CD14-positive monocyte (primary cell): ENCODE results near the gene INF2. TPM values are rescaled to one million over a fixed set of nuclear protein-coding genes. Genes with fewer than 3 reads are reported as not detected.

Source experiments
- DNase-seq, 3 donors: peaks; one replicate each; pipeline ENCODE4 v3.0.0-alpha.2; 2011 to 2022
- H2AFZ ChIP-seq: 2 replicates; pipeline ENCODE4 v1.6.0; 2012; ENCODE audit warnings: mild to moderate bottlenecking, low read depth, low read length, inconsistent platforms; ENCODE audit not compliant: insufficient read depth, poor library complexity, severe bottlenecking
- H3K27ac ChIP-seq, 2 donors: 1 replicate in 1 of 2; 2 replicates in 1 of 2; pipeline ENCODE4 v1.5.1; 2012 to 2013; ENCODE audit warnings: low read length in 2 of 2, control low read depth in 1 of 2, inconsistent platforms in 1 of 2, low read depth in 1 of 2, mild to moderate bottlenecking in 1 of 2
- H3K27me3 ChIP-seq, 2 donors: one replicate each; pipeline versions ENCODE4 v1.6.0 to v1.6.1; 2011 to 2013; ENCODE audit warnings: low read length in 2 of 2; ENCODE audit not compliant: control insufficient read depth in 2 of 2, insufficient read depth in 2 of 2
- H3K36me3 ChIP-seq, 2 donors: replicated peaks in 1 of 2; 1 replicate in 1 of 2; 2 replicates in 1 of 2; pipeline versions ENCODE4 v1.5.1 to v1.6.1; 2012 to 2013; ENCODE audit warnings: low read length in 2 of 2, control low read depth in 1 of 2, inconsistent platforms in 1 of 2, mild to moderate bottlenecking in 1 of 2; ENCODE audit not compliant: insufficient read depth in 2 of 2, control insufficient read depth in 1 of 2
- H3K4me1 ChIP-seq, 2 donors: 1 replicate in 1 of 2; 2 replicates in 1 of 2; pipeline versions ENCODE4 v1.5.1 to v1.6.1; 2012 to 2013; ENCODE audit warnings: low read length in 2 of 2, control low read depth in 1 of 2, inconsistent platforms in 1 of 2, mild to moderate bottlenecking in 1 of 2, moderate library complexity in 1 of 2; ENCODE audit not compliant: insufficient read depth in 2 of 2, control insufficient read depth in 1 of 2
- H3K4me2 ChIP-seq: replicated peaks from 2 replicates; pipeline ENCODE3; 2012; ENCODE audit warnings: low read length, moderate library complexity, mild to moderate bottlenecking; ENCODE audit not compliant: poor library complexity, severe bottlenecking; ENCODE audit errors: extremely low read depth
- H3K4me3 ChIP-seq, 3 experiments: fragments of 200-600 bp in 1 of 3; sonication (generic) in 1 of 3; replicated peaks in 1 of 3; 1 replicate in 2 of 3; 2 replicates in 1 of 3; pipeline ENCODE4 v1.5.1; 2011 to 2013; ENCODE audit warnings: low read length in 3 of 3, mild to moderate bottlenecking in 3 of 3, control low read depth in 2 of 3, low read depth in 2 of 3, inconsistent platforms in 1 of 3, moderate library complexity in 1 of 3
- H3K79me2 ChIP-seq: 2 replicates; pipeline ENCODE4 v1.6.0; 2012; ENCODE audit warnings: mild to moderate bottlenecking, control low read depth, inconsistent platforms, low read length, moderate library complexity; ENCODE audit not compliant: insufficient read depth
- H3K9ac ChIP-seq: 2 replicates; pipeline ENCODE4 v1.6.0; 2017; ENCODE audit warnings: low read length, mild to moderate bottlenecking; ENCODE audit not compliant: insufficient read depth, poor library complexity, severe bottlenecking
- H3K9me3 ChIP-seq, 2 donors: replicated peaks in 1 of 2; 1 replicate in 1 of 2; 2 replicates in 1 of 2; pipeline versions ENCODE4 v1.5.1 to v1.6.1; 2012 to 2013; ENCODE audit warnings: low read length in 2 of 2, control low read depth in 1 of 2; ENCODE audit not compliant: control insufficient read depth in 1 of 2, insufficient read depth in 1 of 2
- H4K20me1 ChIP-seq: 2 replicates; pipeline ENCODE4 v1.6.0; 2012; ENCODE audit warnings: mild to moderate bottlenecking, low read length, control low read depth, moderate library complexity; ENCODE audit not compliant: insufficient read depth
- H3K27ac Mint-ChIP-seq, 7 donors: one replicate each; pipeline ENCODE4 v1.8.0; 2020; ENCODE audit warnings: mild to moderate bottlenecking in 7 of 7, mixed read lengths in 7 of 7, moderate library complexity in 6 of 7, inconsistent platforms in 2 of 7
- H3K27me3 Mint-ChIP-seq, 3 donors: one replicate each; pipeline ENCODE4 v1.8.0; 2021 to 2022; ENCODE audit warnings: low read depth in 3 of 3, mild to moderate bottlenecking in 3 of 3, mixed read lengths in 3 of 3, moderate library complexity in 3 of 3, inconsistent platforms in 1 of 3
- H3K36me3 Mint-ChIP-seq, 2 donors: one replicate each; pipeline ENCODE4 v1.8.0; 2020; ENCODE audit warnings: mixed read lengths in 2 of 2, inconsistent platforms in 1 of 2, mild to moderate bottlenecking in 1 of 2
- H3K4me1 Mint-ChIP-seq: one replicate; pipeline ENCODE4 v1.8.0; 2020; ENCODE audit warnings: mild to moderate bottlenecking, mixed read lengths
- H3K4me3 Mint-ChIP-seq, 2 donors: one replicate each; pipeline ENCODE4 v1.8.0; 2020; ENCODE audit warnings: mild to moderate bottlenecking in 2 of 2, mixed read lengths in 2 of 2, moderate library complexity in 1 of 2
- H3K9me3 Mint-ChIP-seq, 7 donors: one replicate each; pipeline ENCODE4 v1.8.0; 2020 to 2022; ENCODE audit warnings: mixed read lengths in 7 of 7, mild to moderate bottlenecking in 6 of 7, moderate library complexity in 6 of 7, inconsistent platforms in 2 of 7
- WGBS: methylation state at CpG from one replicate; pipeline ENCODE4 v1.1.5; 2013; ENCODE audit warnings: missing lambda C conversion rate; ENCODE audit not compliant: insufficient coverage; 5-methylcytosine and 5-hydroxymethylcytosine counted together
- intact Hi-C, 2 donors: fragments of 100-400 bp; cut with micrococcal nuclease; formaldehyde crosslinking; loops; one replicate each; pipeline versions ENCODE4 v1.15.0 to v1.15.1; 2023
- polyA plus RNA-seq, 3 donors: library from polyadenylated mRNA; depleted of rRNA in 1 of 3; unstranded in 2 of 3; stranded (reverse) in 1 of 3; fragments of 300-500 nt in 2 of 3; fragments of >200 nt in 1 of 3; fragmentation: Illumina TruSeq in 2 of 3; gene quantifications; 1 replicate in 2 of 3; 2 replicates in 1 of 3; pipeline ENCODE4 v1.2.3, GENCODE V29; 2012 to 2021
- TF ChIP-seq, protein P1 (sequence below): fragments of 200-600 bp; IDR thresholded peaks from one replicate; pipeline ENCODE4 v1.8.0; 2022; ENCODE audit warnings: antibody characterized with exemption, mild to moderate bottlenecking

INF2 gene
- polyA plus RNA-seq, 3 donors = 2.9 to 23.3 (median 3.8) TPM

DNA sequence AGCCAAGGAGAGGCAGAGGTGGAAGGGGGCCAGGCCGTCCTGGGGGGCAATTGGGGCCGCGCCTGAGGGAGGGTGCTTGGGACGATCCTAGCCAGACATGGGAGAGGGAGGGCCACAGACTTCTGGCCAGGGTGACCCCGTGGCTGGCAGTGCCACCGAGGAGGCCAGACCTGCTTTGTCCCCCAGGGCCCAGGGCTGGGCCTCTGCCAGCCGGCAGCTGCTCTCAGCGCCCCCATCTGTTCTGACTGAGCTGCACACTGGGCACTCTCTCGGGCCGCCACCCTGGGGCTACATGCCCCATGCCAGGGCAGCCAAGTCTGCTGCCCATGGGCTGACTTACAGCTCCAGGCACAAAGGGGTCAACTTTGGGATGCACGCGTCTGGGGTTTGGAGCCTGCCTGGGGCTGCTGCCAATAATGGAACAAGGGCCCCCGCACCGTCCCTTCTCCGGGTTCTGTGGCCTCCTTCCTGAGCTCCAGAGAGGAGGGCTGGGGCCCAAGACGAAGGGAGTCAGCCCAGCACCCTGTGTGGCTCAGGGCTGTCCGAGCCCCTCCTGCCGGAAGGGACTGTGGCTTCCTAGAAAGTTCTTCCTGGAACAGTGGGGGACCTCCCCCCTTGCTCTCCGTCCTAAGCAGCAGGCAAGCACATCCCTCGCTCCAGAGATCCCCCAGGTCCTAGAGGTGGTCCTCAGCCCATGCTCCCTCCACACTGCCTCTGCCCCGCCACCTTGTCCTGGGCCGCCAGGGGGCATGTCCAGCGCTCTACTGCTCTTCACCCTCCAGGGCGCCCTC lies 35.8 kb downstream of the INF2 start:
- peak overlapping the region; percentile 88 for H3K4me2 ChIP-seq
- Mint-ChIP-seq H3K9me3 (no peaks in the 10 kb centered on the region), H3K27me3 (peaks cover 3 to 23% (median 9%) of the 10 kb centered on the region in 3 donors), H3K27ac (peak overlapping the region in 1 of 7 donors; percentile 30), H3K4me3 (peak overlapping the region; percentile 56 to 76), H3K36me3 (no peaks in the 10 kb centered on the region), H3K4me1 (peaks cover 8% of the 10 kb centered on the region)
- peak overlapping the region in 2 of 3 experiments; percentile 26 to 89 for H3K4me3 ChIP-seq
- no peak overlapping the region for H3K9ac ChIP-seq
- no peak for DNase-seq
- H3K27ac ChIP-seq = no peak overlapping the region
- H4K20me1 ChIP-seq = no peaks in the 10 kb centered on the region
- no peaks in the 10 kb centered on the region for H3K36me3 ChIP-seq
- peaks cover 14 to 23% of the 10 kb centered on the region in 2 donors for H3K4me1 ChIP-seq
- H3K79me2 ChIP-seq = no peaks in the 10 kb centered on the region
- 71% methylated on average over 24 of the region's 24 CpGs for WGBS
- H2AFZ ChIP-seq = peak overlapping the region; percentile 98
- intact Hi-C loops = loop anchor here in 1 of 2 donors (5.0 kb wide), 1 partner anchor 72 kb away; the partner anchor contains the start of gene AKT1
- H3K9me3 ChIP-seq = no peaks in the 10 kb centered on the region
- TF ChIP-seq, protein P1, sequence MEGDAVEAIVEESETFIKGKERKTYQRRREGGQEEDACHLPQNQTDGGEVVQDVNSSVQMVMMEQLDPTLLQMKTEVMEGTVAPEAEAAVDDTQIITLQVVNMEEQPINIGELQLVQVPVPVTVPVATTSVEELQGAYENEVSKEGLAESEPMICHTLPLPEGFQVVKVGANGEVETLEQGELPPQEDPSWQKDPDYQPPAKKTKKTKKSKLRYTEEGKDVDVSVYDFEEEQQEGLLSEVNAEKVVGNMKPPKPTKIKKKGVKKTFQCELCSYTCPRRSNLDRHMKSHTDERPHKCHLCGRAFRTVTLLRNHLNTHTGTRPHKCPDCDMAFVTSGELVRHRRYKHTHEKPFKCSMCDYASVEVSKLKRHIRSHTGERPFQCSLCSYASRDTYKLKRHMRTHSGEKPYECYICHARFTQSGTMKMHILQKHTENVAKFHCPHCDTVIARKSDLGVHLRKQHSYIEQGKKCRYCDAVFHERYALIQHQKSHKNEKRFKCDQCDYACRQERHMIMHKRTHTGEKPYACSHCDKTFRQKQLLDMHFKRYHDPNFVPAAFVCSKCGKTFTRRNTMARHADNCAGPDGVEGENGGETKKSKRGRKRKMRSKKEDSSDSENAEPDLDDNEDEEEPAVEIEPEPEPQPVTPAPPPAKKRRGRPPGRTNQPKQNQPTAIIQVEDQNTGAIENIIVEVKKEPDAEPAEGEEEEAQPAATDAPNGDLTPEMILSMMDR = no peak
- peaks cover 0 to 8% of the 10 kb centered on the region in 2 donors for H3K27me3 ChIP-seq

DNA sequence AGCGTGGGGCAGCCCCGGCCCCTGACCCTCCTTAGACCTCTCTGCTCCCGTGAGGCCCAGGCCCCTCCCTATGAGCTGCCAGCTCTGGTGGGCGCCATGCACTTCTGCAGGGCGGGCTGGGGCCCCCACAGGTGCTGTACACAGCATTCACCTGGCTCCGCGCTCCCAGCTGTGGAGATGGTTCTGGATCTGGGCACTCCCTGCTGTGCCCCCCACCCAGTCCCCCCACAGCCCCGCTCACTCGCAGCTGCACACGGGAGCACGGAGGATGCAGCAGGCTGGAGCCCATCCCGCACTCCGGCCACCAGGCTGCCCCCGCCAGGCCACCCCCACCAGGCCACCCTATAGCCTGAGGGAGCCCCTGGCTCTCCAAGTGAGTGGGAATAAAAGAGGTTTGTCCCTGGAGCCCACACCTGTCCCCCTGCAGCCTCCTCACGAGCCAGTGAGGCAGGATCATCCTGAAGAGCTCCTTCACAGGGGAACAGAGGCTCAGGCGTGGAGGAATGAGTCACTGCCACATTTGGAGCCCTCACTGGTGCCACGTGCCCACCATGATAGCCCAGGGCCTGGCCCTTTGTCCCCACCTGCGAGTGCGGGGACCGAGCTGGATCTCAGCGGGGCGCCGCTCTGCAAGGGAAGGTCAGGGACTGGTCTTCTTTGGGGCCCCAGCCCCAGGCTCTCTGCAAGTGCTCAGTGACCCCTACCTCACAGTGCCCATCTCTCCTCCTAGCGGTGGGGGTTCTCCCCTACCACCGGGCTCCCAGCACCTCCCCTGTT lies 36.5 kb downstream of the INF2 start:
- Histone ChIP-seq H3K36me3 (no peaks in the 10 kb centered on the region), H3K9ac (no peak overlapping the region), H3K4me3 (no peak overlapping the region), H3K79me2 (no peaks in the 10 kb centered on the region), H3K4me2 (no peak overlapping the region), H3K27me3 (peaks cover 0 to 8% of the 10 kb centered on the region in 2 donors), H3K4me1 (peaks cover 14 to 23% of the 10 kb centered on the region in 2 donors), H4K20me1 (no peaks in the 10 kb centered on the region), H2AFZ (no peak overlapping the region), H3K9me3 (no peaks in the 10 kb centered on the region), H3K27ac (no peak overlapping the region)
- Mint-ChIP-seq H3K27ac (no peak overlapping the region), H3K4me3 (no peak overlapping the region), H3K4me1 (peaks cover 8% of the 10 kb centered on the region), H3K27me3 (peaks cover 3 to 23% (median 9%) of the 10 kb centered on the region in 3 donors), H3K36me3 (no peaks in the 10 kb centered on the region), H3K9me3 (no peaks in the 10 kb centered on the region)
- WGBS = 92% methylated on average over 18 of the region's 25 CpGs
- DNase-seq = no peak
- intact Hi-C loops = no loop called here
- TF ChIP-seq, protein P1 = no peak
